Sigmoid colon (tissue), 7 donors: Measurements from ENCODE around the gene LGI1. TPM values are rescaled to one million over a fixed set of nuclear protein-coding genes. Genes with fewer than 3 reads are reported as not detected.

ENCODE experiments used
- DNase-seq: peaks from one replicate; pipeline ENCODE4 v3.0.0-alpha.2; 2019
- H3K27ac ChIP-seq, 4 donors: fragments of 200-600 bp; sonication (generic); one replicate each; pipeline ENCODE4 v1.5.1; 2016 to 2019; ENCODE audit warnings: mild to moderate bottlenecking in 1 of 4
- H3K27me3 ChIP-seq, 3 donors: fragments of 200-600 bp; sonication (generic); one replicate each; pipeline ENCODE4 v1.5.1; 2019; ENCODE audit warnings: mild to moderate bottlenecking in 1 of 3
- H3K36me3 ChIP-seq, 4 donors: fragments of 200-600 bp; sonication (generic); one replicate each; pipeline ENCODE4 v1.5.1; 2016 to 2019
- H3K4me1 ChIP-seq, 4 donors: fragments of 200-600 bp; sonication (generic); one replicate each; pipeline ENCODE4 v1.5.1; 2017 to 2019
- H3K4me3 ChIP-seq, 4 donors: fragments of 200-600 bp; sonication (generic); one replicate each; pipeline ENCODE4 v1.5.1; 2017 to 2019; ENCODE audit warnings: mild to moderate bottlenecking in 2 of 4, moderate library complexity in 1 of 4
- H3K9me3 ChIP-seq, 4 donors: fragments of 200-600 bp in 3 of 4; sonication (generic) in 3 of 4; one replicate each; pipeline versions ENCODE4 v1.5.1 to v1.6.1; 2013 to 2019
- CTCF ChIP-seq, 4 experiments: fragments of 450-650 bp in 3 of 4; fragments of 200-600 bp in 1 of 4; IDR thresholded peaks; one replicate each; pipeline ENCODE4 v1.5.1; 2016 to 2019; ENCODE audit warnings: antibody characterized with exemption in 4 of 4, mild to moderate bottlenecking in 3 of 4, moderate library complexity in 2 of 4
- EP300 ChIP-seq, 4 donors: sonication (generic); formaldehyde crosslinking; IDR thresholded peaks; one replicate each; pipeline ENCODE4 v1.6.1; 2017; ENCODE audit warnings: antibody characterized with exemption in 4 of 4
- POLR2A ChIP-seq, 2 donors: fragments of 450-650 bp; IDR thresholded peaks; one replicate each; pipeline ENCODE4 v1.6.1; 2016; ENCODE audit warnings: antibody characterized with exemption in 2 of 2, mild to moderate bottlenecking in 2 of 2, moderate library complexity in 2 of 2
- POLR2AphosphoS5 ChIP-seq, 4 donors: sonication (generic); formaldehyde crosslinking; IDR thresholded peaks; one replicate each; pipeline ENCODE4 v1.6.1; 2017; ENCODE audit warnings: antibody characterized with exemption in 4 of 4
- WGBS, 2 donors: extraction: QIAGEN DNeasy Blood & Tissue Kit; methylation state at CpG; one replicate each; pipeline ENCODE4 v1.1.7; 2013; 5-methylcytosine and 5-hydroxymethylcytosine counted together
- intact Hi-C: fragments of 100-400 bp; cut with DNase I; formaldehyde crosslinking; loops from one replicate; pipeline ENCODE4 v1.15.1; 2023
- polyA plus RNA-seq, 3 donors: library from polyadenylated mRNA; stranded (reverse); fragments of 200-250 nt; gene quantifications; one replicate each; pipeline ENCODE4 v1.2.3, GENCODE V29; 2013
- total RNA-seq, 4 donors: library from RNA; depleted of rRNA; stranded (reverse); fragments of >200 nt; gene quantifications; one replicate each; pipeline ENCODE4 v1.1.0, GENCODE V29; 2016
- donor health status: healthy with polysubstance abuse.
- donor health status: Bipolar disorder and iron deficiency.
- donor health status: healthy.

LGI1 gene
- total and polyA plus RNA-seq, 7 donors: 0.89 to 28.1 (median 3.2) TPM

GRCh38 chr10:93746844-93747284, 10.9 kb upstream of the LGI1 start:
- peaks cover 0 to 41% (median 26%) of the 10 kb centered on the region in 4 donors for H3K4me1 ChIP-seq
- peak in 1 of 4 donors; percentile 7 for TF ChIP-seq EP300 (IDR thresholded peaks at IDR 0.05)
- TF ChIP-seq POLR2AphosphoS5 (IDR thresholded peaks at IDR 0.05): peak in 3 of 4 donors; percentile 67 to 77 (median 70)
- TF ChIP-seq CTCF (IDR thresholded peaks at IDR 0.05): no peak
- DNase-seq: no peak
- no peaks in the 10 kb centered on the region for H3K36me3 ChIP-seq
- intact Hi-C loops: no loop called here
- no peak overlapping the region for H3K4me3 ChIP-seq
- H3K27me3 ChIP-seq: no peaks in the 10 kb centered on the region
- 54 to 64% methylated on average over 4 of the region's 4 CpGs for WGBS, 2 donors
- no peaks in the 10 kb centered on the region for H3K9me3 ChIP-seq
- peak overlapping the region in 3 of 4 donors; percentile 37 to 78 (median 78) for H3K27ac ChIP-seq

DNA sequence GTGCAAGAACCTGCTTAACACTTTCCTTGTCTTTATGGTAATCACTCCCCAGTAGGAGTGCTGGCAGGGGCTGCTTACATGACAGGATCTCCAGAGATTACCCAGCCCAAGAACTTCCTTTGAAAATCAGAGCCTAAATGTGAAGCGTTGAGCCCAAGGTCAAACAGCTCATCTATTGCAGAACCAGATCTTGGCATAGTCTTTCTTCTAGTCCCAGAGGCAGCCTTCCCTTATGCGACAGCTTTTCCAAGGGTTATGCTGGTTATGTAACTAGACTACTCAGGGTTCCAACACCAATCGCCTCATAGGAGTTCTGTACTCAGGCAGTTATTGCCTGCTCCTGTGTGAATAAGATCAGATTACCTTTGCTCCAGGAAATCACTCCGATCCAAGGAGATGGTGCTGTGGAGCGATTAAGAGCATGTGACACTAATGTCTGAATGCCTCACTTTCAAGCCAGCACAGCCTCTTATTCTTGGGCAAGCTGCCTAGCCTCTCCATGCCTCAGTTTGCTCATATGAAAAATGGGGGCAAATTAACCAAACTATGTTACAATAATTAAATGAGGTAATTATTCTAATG, 8.4 kb upstream of the LGI1 start:
- 16 to 63% methylated on average over 5 of the region's 5 CpGs for WGBS, 2 donors

DNA sequence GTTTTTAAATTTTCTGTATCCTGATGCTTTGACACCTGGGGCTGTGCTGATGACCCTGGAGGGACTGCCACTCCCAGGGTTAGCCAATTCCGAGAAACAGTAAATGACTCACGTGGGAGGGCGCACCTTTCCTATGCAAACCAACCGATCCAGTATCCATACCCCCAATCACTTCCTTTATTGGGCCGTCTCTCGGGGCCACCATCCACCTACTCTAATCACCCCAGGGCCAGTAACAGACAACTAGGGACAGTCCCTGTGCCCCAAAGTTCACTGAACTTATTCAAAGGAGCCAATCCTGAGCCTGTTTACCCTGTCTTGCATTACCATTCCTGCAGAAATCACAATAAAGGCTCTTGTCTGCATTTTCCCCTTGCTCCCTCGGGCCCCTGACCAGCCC, 6.6 kb upstream of the LGI1 start:
- Histone ChIP-seq H3K27me3 (no peaks in the 10 kb centered on the region), H3K4me1 (peaks cover 0 to 77% (median 47%) of the 10 kb centered on the region in 4 donors), H3K4me3 (no peak overlapping the region), H3K27ac (no peak overlapping the region), H3K9me3 (no peaks in the 10 kb centered on the region), H3K36me3 (no peaks in the 10 kb centered on the region)
- intact Hi-C loops: loop anchor here (5.0 kb wide), 1 partner anchor 66 kb away; no protein-coding TSS in a partner anchor
- TF ChIP-seq POLR2A (IDR thresholded peaks at IDR 0.05) (no peak), CTCF (IDR thresholded peaks at IDR 0.05) (no peak)
- WGBS, 2 donors: 22 to 48% methylated on average over 7 of the region's 7 CpGs
- no peak for DNase-seq

More for the DNA sequence above, 8.4 kb upstream of the LGI1 start:
- no peak for TF ChIP-seq EP300 (IDR thresholded peaks at IDR 0.05)
- no peak for TF ChIP-seq POLR2A (IDR thresholded peaks at IDR 0.05)
- no peak for TF ChIP-seq POLR2AphosphoS5 (IDR thresholded peaks at IDR 0.05)
- TF ChIP-seq CTCF (IDR thresholded peaks at IDR 0.05): no peak
- Histone ChIP-seq H3K27me3 (no peaks in the 10 kb centered on the region), H3K9me3 (no peaks in the 10 kb centered on the region), H3K4me1 (peaks cover 0 to 65% (median 40%) of the 10 kb centered on the region in 4 donors), H3K27ac (peak overlapping the region in 2 of 4 donors; percentile 26 to 52), H3K4me3 (no peak overlapping the region), H3K36me3 (no peaks in the 10 kb centered on the region)
- no peak for DNase-seq
- intact Hi-C loops: no loop called here

- Histone ChIP-seq H3K4me3 (peak overlapping the region in 3 of 4 donors; percentile 10 to 32 (median 20)), H3K27ac (peak overlapping the region in 2 of 4 donors; percentile 28 to 32), H3K9me3 (no peaks in the 10 kb centered on the region), H3K27me3 (no peaks in the 10 kb centered on the region), H3K4me1 (peaks cover 0 to 79% (median 47%) of the 10 kb centered on the region in 4 donors), H3K36me3 (no peaks in the 10 kb centered on the region)
- 8 to 9% methylated on average over 5 of the region's 5 CpGs for WGBS, 2 donors
- peak in 1 of 4 donors; percentile 16 for TF ChIP-seq POLR2AphosphoS5 (IDR thresholded peaks at IDR 0.05)
- no peak for TF ChIP-seq POLR2A (IDR thresholded peaks at IDR 0.05)
- intact Hi-C loops: loop anchor here (5.0 kb wide), 1 partner anchor 65 kb away; no protein-coding TSS in a partner anchor
- DNase-seq: no peak
Measured at GRCh38 chr10:93751832-93752231, 5.9 kb upstream of the LGI1 start.

DNA sequence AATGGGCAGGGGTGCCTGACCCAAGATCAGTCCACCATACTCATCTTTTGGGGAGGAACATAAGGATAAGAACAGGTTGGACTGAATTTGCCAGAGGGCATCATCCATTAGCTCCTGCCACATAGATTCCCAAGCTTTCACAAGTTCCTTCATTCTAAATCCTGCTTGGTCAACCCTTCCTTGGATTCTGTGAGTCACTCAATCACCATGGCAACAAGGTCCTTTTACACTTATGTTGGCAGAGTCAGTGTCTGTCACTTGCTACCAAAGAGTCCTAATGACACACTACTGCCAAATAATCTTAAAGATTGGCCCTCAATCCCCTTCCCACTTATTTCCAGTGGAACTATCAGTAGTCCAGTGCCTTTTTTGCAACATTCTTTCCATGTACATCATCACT, 5.0 kb upstream of the LGI1 start:
- no peak for DNase-seq
- peak overlapping the region in 2 of 4 donors; percentile 32 to 54 for H3K27ac ChIP-seq
- H3K9me3 ChIP-seq: no peaks in the 10 kb centered on the region
- no peaks in the 10 kb centered on the region for H3K36me3 ChIP-seq
- H3K4me1 ChIP-seq: peaks cover 0 to 79% (median 48%) of the 10 kb centered on the region in 4 donors
- no peaks in the 10 kb centered on the region for H3K27me3 ChIP-seq
- no peak overlapping the region for H3K4me3 ChIP-seq
- TF ChIP-seq CTCF (IDR thresholded peaks at IDR 0.05) (no peak), EP300 (IDR thresholded peaks at IDR 0.05) (no peak), POLR2AphosphoS5 (IDR thresholded peaks at IDR 0.05) (no peak), POLR2A (IDR thresholded peaks at IDR 0.05) (no peak)
- intact Hi-C loops: loop anchor here (5.0 kb wide), 1 partner anchor 65 kb away; no protein-coding TSS in a partner anchor
